Prostate gland (tissue), 2 donors: ENCODE results near the gene HLTF. TPM values are rescaled to one million over a fixed set of nuclear protein-coding genes. Genes with fewer than 3 reads are reported as not detected.
A peak's percentile ranks its signal among the peaks of the same experiment; 100 is the strongest.

Source experiments
- DNase-seq: peaks from one replicate; pipeline ENCODE4 v3.0.0-alpha.2; 2019; ENCODE audit warnings: low spot score
- H3K27ac ChIP-seq, 2 donors: fragments of 200-600 bp; sonication (generic); 2 replicates each; pipeline ENCODE4 v1.5.1; 2017 to 2019
- H3K27me3 ChIP-seq: fragments of 200-600 bp; sonication (generic); replicated peaks from 2 replicates; pipeline ENCODE4 v1.5.1; 2019; ENCODE audit not compliant: insufficient read depth
- H3K36me3 ChIP-seq, 2 donors: fragments of 200-600 bp; sonication (generic); 1 replicate in 1 of 2; 2 replicates in 1 of 2; pipeline versions ENCODE4 v1.5.1 to v1.8.1; 2017 to 2019
- H3K4me1 ChIP-seq: fragments of 200-600 bp; sonication (generic); replicated peaks from 2 replicates; pipeline ENCODE4 v1.5.1; 2019
- H3K4me3 ChIP-seq, 2 donors: fragments of 200-600 bp; sonication (generic); 2 replicates each; pipeline ENCODE4 v1.5.1; 2017 to 2019
- H3K9me3 ChIP-seq: fragments of 200-600 bp; sonication (generic); 2 replicates; pipeline ENCODE4 v1.5.1; 2017
- CTCF ChIP-seq, 4 experiments: fragments of 200-600 bp in 2 of 4; fragments of 450-650 bp in 2 of 4; sonication (generic) in 2 of 4; IDR thresholded peaks; 1 replicate in 3 of 4; 2 replicates in 1 of 4; pipeline ENCODE4 v1.5.1; 2016 to 2019; ENCODE audit warnings: antibody characterized with exemption in 4 of 4, mild to moderate bottlenecking in 2 of 4, moderate library complexity in 2 of 4
- POLR2A ChIP-seq: fragments of 450-650 bp; IDR thresholded peaks from one replicate; pipeline ENCODE4 v1.6.1; 2016; ENCODE audit warnings: antibody characterized with exemption, mild to moderate bottlenecking
- POLR2AphosphoS5 ChIP-seq: sonication (generic); formaldehyde crosslinking; IDR thresholded peaks from one replicate; pipeline ENCODE4 v1.6.1; 2017; ENCODE audit warnings: antibody characterized with exemption
- WGBS: methylation state at CpG from one replicate; pipeline ENCODE4 v1.1.5; 2018; 5-methylcytosine and 5-hydroxymethylcytosine counted together
- intact Hi-C: fragments of 100-400 bp; cut with DNase I; formaldehyde crosslinking; loops from one replicate; pipeline ENCODE4 v1.14.2; 2022
- total RNA-seq, 2 donors: library from RNA; depleted of rRNA; stranded (reverse); fragments of >200 nt; gene quantifications; one replicate each; pipeline ENCODE4 v1.1.0, GENCODE V29; 2016

The HLTF gene
- total RNA-seq, 2 donors from 2014 or later, result 29.9 to 171 TPM

- 94% methylated on average over 7 of the region's 7 CpGs for whole genome bisulfite sequencing
- Histone ChIP-seq H3K36me3 (peaks cover 0 to 4% of the 10 kb centered on the region in 2 donors), H3K9me3 (no peaks in the 10 kb centered on the region), H3K4me3 (no peak overlapping the region), H3K4me1 (no peaks in the 10 kb centered on the region), H3K27ac (no peak overlapping the region), H3K27me3 (no peaks in the 10 kb centered on the region)
- TF ChIP-seq CTCF (IDR thresholded peaks at IDR 0.05) (no peak), POLR2AphosphoS5 (no peak), POLR2A (no peak)
- DNase-seq, result no peak
- intact Hi-C loops, result no loop called here
These were observed 78.6 kb downstream of the HLTF start for GRCh38 chr3:149007567-149008257.

GRCh38 chr3:149005416-149005815 lies 80.9 kb downstream of the HLTF start:
- Histone ChIP-seq H3K4me3 (no peak overlapping the region), H3K9me3 (no peaks in the 10 kb centered on the region), H3K27me3 (no peaks in the 10 kb centered on the region), H3K36me3 (peaks cover 0 to 4% of the 10 kb centered on the region in 2 donors), H3K27ac (peak overlapping the region in 1 of 2 donors; percentile 30), H3K4me1 (no peaks in the 10 kb centered on the region)
- intact Hi-C loops, result no loop called here
- 83% methylated on average over 1 of the region's 1 CpG for WGBS
- no peak for DNase-seq
- TF ChIP-seq POLR2A (no peak), POLR2AphosphoS5 (no peak), CTCF (IDR thresholded peaks at IDR 0.05) (no peak)

- Histone ChIP-seq H3K27me3 (no peaks in the 10 kb centered on the region), H3K9me3 (no peaks in the 10 kb centered on the region), H3K27ac (peak overlapping the region; percentile 30 to 38), H3K4me1 (no peaks in the 10 kb centered on the region), H3K4me3 (no peak overlapping the region), H3K36me3 (peaks cover 0 to 4% of the 10 kb centered on the region in 2 donors)
- 16% methylated on average over 4 of the region's 4 CpGs for WGBS
- TF ChIP-seq POLR2AphosphoS5, result peak; percentile 83
- no peak for TF ChIP-seq POLR2A
- intact Hi-C loops, result no loop called here
- peak; percentile 64 for DNase-seq
These were observed 81.7 kb downstream of the HLTF start for GRCh38 chr3:149004622-149005021.

DNA sequence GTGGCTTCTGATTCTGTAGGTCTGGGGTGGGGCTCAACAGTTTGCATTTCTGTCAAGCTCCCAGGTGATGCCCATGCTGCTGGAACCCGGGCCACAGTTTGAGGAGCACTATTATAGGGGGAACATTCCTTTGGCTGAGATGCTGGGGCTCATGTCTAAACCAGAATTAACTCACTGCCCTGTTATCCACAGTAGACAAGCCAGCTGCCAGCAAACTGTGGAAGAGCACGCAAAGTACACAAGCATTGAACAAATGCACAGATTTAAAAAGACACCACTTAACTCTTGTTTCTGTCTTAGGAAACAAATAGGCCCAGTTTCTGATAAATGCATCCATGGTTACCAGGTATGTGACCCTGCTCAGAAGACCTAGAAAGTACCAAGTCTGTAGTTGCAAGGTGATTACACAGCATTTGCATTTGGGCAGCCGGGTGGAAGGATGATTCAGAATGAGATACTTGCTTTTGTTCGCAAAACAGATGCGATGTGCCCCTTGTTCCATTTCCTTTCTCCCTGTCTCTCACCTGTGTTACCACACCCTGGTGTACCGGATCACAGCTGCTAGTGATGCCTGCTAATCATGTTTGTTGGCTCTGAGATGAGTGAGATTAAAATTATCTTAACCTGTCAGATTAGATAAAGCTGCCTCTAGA lies 82.6 kb downstream of the HLTF start:
- intact Hi-C loops, result no loop called here
- 75% methylated on average over 6 of the region's 6 CpGs for whole genome bisulfite sequencing
- TF ChIP-seq CTCF (IDR thresholded peaks at IDR 0.05) (no peak), POLR2AphosphoS5 (no peak), POLR2A (no peak)
- Histone ChIP-seq H3K9me3 (no peaks in the 10 kb centered on the region), H3K4me3 (no peak overlapping the region), H3K36me3 (no peaks in the 10 kb centered on the region), H3K27me3 (no peaks in the 10 kb centered on the region), H3K4me1 (no peaks in the 10 kb centered on the region), H3K27ac (peak overlapping the region; percentile 7 to 30)
- no peak for DNase-seq

GRCh38 chr3:149001727-149002126 lies 84.6 kb downstream of the HLTF start:
- 92% methylated on average over 3 of the region's 3 CpGs for WGBS
- Histone ChIP-seq H3K4me1 (no peaks in the 10 kb centered on the region), H3K9me3 (no peaks in the 10 kb centered on the region), H3K27ac (no peak overlapping the region), H3K27me3 (no peaks in the 10 kb centered on the region), H3K36me3 (no peaks in the 10 kb centered on the region), H3K4me3 (no peak overlapping the region)
- DNase-seq, result no peak
- intact Hi-C loops, result no loop called here
- TF ChIP-seq POLR2AphosphoS5, result no peak
- no peak for TF ChIP-seq POLR2A
- TF ChIP-seq CTCF (IDR thresholded peaks at IDR 0.05), result no peak
